Measurements from ENCODE around the gene SPATA25.

DNA sequence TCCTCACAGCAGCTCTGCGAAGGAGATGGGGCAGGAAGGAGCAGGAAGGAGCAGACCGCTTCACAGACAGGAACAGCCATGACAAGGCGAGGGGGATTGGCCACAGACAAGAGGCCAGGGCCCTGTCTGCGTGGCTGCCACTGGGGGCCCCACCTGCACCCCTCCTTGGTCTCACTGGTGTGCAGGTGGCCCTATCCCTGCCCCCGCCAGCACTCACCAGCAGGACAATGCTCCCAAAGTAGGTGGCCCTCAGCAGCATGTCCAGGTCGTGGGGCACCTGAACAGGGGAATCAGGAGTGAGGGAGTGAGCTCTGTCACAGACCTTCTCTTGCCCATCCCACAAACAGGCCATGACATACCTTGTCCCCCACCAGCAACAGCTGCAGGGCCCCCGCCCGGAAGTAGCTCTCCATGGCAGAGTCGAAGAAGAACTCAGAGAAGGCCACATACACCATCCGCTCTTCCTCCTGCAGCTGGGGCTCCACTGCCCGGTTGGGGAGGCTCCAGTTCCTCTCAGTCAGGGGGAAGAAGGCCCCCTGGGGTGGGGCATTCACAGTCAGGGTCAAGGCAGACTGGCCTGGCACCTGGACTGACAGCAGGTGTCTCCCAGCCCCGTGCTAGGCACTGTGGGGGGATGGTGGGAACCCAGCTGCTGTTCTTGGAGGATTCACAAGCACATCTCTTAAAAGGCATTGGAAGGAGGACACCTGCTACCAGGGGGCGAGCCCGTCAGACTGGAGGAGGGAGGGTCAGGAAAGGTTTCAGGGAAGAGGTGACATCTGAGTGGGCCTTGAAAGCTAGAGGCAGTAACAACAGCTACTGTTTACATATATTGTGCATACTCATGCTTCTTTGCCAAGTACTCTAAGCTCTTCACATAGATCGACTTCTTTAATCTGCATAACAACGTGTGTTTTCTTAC lies 17.4 kb upstream of the SPATA25 start:
- TF ChIP-seq POLR2A (IDR thresholded peaks at IDR 0.05): no peak
- TF ChIP-seq, protein P1, sequence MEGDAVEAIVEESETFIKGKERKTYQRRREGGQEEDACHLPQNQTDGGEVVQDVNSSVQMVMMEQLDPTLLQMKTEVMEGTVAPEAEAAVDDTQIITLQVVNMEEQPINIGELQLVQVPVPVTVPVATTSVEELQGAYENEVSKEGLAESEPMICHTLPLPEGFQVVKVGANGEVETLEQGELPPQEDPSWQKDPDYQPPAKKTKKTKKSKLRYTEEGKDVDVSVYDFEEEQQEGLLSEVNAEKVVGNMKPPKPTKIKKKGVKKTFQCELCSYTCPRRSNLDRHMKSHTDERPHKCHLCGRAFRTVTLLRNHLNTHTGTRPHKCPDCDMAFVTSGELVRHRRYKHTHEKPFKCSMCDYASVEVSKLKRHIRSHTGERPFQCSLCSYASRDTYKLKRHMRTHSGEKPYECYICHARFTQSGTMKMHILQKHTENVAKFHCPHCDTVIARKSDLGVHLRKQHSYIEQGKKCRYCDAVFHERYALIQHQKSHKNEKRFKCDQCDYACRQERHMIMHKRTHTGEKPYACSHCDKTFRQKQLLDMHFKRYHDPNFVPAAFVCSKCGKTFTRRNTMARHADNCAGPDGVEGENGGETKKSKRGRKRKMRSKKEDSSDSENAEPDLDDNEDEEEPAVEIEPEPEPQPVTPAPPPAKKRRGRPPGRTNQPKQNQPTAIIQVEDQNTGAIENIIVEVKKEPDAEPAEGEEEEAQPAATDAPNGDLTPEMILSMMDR (IDR thresholded peaks at IDR 0.05): no peak
- TF ChIP-seq EP300 (IDR thresholded peaks at IDR 0.05): no peak
- TF ChIP-seq POLR2AphosphoS5 (IDR thresholded peaks at IDR 0.05): no peak
